Measurements from ENCODE around the gene KAT2A.

Gene KAT2A

DNA sequence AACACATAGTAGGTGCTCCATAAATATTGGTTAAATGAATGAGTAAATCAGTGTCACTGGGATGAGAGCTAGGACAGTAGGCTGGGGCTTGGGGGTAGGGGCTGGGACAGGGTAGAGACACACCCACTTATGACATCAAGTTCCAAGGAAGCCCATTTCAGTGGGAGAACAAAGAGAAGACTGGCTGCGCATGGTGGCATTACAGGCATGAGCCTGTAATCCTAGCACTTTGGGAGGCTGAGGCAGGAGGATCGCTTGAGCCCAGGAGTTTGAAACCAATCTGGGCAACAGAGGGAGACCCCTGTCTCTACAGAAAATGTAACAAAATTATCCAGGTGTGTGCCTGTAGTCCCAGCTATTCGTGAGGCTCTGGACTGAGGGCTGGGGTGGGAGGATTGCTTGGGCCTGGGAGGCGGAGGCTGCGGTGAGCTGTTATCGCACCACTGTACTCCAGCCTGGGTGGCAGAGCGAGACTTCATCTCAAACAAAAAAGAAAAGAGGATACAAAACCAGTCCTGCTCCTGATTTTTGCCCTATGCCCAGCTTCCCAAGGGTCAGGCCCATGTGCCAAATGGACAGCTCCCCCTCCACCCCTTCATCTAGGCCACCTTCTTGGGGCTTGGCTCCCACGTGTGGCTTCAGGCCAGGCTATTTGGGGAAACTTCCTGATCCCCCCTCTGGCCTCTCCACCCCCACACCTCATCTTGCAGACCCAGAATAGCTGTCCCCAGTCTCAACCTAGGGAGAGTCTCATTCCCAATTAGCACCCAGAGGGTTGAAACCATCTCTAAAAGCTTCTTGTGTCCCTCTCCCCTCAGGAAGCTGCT lies 30.0 kb downstream of the KAT2A start:
- DNase-seq: no peak

DNA sequence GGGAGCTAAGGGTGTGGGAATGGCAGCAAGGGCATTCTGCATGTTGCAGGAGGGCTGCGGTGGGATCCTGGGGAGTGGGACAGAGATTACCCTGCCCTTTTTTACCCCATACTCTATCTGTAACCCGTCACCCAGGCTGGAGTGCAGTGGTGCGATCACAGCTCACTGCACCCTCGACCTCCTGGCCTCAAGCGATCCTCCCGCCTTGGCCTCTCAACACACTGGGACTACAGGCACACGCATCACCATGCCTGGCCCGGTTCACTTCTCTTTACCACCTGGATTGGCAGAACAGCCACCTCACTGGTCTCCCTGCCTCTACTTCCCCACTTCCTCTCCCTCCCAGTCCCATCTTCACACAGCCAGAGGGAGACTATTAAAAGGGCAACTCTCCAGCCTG lies 32.4 kb downstream of the KAT2A start:
- no peak for DNase-seq

DNA sequence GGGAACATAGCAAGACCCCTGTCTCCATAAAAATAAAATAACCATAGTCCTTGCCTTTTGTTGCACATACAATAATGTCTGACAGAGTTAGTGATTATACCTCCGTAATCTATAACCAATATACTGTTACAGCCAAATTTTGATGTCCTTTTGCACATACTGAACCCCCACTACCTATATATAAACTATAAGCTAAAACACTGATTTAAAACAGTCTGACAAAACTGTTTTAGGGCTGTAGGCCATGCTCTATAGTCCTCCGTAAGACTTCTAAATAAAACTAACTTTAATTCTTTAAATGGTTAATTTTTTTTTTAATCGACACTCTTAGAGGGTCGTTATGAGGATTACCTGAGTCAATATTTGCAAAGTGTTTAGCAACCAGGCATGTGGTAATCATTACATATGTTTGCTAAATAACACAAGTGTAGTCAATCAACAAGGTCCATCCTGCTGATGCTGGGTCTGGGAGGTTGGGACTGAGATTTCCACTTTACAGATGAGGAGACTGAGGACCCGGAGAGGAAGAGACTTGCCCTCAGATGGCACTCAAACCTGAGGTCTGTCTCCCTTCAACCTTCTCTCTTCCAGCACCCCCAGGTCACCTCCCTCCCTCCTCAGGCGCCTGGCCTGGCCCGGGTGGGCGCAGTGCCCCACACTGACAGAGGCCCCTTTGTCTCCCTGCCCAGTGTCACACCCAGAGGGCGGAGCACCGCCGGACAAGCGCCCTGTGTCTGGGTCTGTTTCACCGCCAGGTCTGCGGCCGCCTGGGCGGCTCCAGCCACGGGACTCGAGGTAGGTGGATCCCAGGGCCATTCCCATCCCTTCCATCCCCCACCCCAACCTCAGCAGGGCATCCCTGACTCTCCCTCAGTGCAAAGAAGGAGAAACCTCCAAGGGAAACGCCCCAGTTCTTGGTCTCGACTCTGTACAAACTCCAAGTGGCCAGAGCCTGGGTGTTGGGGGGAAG lies 33.1 kb downstream of the KAT2A start:
- DNase-seq: no peak

DNA sequence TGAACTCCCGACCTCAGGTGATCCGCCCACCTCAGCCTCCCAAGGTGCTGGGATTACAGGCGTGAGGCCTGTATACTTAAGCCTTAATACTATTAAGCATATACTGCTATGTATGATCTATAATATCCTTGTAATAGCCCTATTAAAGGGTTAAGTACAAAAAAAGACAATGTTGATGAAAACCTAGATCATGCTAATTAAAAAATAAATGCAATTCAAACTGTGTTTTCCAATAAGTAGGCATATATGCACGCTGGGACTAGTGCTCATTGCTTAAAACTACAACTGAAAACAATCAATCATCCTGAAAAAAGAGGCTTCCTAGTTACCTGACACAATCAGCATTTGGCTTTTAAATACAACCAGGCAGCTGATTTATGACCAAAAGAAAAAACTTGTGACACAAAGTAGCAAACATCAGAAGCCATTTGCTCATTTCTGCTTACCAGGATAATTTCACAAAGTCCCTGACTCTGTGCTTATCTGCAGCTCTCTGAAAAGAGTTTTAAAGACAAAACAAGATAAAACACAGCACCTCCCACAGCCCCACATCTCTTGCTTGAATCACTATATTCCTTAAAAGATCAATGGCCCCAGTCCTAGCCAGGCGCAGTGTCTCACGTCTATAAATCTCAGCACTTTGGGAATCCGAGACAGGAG lies 34.0 kb downstream of the KAT2A start:
- no peak for DNase-seq

DNA sequence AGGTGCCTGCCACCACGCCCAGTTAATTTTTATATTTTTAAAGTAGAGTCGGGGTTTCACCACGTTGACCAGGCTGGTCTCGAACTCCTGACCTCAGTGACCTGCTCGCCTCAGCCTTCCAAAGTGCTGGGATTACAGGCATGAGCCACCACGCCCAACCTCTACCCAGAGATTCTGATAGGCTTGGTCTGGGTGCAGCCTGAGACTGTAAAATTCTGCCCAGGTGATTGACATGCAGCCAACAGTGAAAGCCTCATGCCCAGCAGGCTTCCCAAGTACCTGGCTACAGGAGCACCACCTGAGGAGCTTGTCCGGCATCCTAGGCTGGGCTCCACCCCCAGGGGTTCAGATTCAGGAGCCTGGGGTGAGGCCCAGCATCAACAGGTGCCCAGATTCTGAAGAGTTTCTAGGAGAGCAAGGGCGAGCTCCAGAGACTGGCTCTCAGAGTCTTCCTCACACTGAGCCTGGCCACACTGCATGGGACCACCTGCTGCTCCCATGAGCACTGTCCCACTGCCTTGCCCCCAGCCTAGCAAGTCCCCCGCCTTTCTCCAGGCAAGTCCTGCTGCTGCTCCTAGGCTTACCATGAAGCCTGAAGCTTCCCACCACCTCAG lies 39.5 kb downstream of the KAT2A start:
- DNase-seq: no peak

DNA sequence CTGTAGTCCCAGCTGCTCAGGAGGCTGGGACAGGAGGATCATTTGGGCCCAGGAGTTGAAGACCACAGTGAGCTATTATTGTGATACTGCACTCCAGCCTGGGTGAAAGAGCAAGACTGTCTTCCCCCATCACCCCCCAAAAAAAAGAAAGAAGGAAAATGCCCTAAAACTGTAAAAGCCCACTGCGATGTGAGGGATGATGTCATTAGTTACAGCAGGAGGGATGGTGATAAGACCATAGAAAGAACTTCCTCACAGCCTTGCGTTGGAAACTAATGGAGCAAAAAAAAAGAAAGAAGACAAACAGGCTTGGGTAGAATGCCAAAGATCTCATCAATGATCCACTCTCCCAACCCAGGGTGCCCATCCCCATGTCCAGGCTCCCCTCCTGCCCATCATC lies 41.6 kb downstream of the KAT2A start:
- DNase-seq: no peak

DNA sequence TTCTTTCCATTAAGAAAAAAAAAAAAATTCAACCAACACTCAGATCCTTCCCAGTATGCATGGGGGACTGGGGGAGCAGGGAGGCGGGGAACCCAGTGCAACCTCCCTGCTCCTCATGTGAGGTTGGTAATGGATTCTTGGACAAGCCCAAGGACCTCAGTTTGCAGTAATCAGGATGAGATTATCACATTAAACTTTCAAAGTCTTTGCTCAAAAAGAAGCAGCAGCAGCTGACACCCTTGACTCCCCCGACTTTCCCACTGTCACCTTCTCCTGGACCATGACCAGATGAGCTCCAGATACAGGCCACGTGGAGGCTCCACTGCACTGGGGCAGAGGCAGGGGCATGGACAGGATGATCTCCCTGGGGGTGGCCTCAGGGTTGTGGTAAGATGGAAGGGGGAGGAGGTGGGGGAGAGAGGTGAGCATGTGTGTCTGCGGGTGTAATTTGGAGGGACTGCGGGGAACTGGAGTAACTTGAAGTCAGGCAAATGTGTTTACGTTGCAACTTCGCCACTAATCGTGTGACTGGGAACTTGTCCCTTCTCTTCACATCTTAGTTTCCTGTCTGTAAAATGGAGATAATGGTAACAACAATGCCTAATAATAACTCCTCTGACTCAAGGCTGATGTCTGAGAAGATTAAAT lies 42.6 kb downstream of the KAT2A start:
- no peak for DNase-seq

DNA sequence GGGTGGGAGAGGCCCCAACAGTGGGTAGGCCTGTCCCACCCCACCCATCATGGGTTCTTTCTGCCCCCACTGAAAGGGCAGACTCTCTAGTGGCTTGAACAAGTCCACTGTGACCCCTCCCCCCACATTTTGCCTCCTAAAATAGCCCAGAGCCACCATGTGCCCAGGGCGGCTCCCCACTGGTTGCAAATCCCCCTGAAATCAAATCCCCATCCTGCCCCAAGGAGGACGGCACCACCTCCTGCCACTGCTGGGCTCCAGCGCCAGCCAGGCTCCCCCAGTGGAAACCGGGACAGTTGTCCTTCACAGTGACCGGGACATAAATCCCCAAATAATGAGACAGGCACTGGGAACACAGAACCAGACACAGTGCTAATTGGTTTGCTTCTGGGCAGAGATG lies 43.4 kb downstream of the KAT2A start:
- no peak for DNase-seq

DNA sequence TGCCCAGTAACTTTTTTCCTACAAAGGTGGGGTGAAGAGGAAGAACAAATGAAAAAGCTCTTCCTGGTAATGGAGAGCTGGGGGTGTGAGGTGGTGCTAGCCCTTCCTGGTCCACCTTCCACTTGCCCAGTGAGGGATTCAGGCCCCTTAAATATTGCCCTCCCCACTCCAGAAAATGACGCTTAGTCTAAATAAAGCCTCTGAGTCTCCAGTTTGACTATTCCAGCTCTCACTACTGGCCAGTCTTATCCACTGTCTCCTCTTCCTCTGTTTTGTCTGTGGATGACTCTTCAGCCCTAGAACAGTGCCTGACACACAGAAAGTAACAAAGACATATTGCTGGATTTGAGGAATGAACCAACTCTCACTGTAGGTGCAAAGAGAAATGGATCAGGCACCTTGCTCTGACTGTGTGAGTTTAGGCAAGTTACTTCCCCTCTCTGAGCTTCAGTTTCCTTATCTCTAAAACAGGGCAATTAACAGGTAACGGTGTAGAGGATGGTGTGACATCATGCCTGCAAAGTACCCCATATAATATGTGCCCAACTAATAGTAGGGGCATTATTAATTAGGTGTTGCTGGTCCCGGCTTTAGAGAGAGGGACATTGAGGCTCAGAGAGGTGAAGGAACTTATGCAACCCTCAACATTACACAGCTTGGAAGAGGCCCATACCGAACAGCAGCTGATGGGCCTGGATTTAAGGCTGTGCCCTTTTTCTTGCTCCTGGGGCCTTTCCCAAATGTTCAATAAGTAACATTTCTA lies 44.2 kb downstream of the KAT2A start:
- DNase-seq: no peak

DNA sequence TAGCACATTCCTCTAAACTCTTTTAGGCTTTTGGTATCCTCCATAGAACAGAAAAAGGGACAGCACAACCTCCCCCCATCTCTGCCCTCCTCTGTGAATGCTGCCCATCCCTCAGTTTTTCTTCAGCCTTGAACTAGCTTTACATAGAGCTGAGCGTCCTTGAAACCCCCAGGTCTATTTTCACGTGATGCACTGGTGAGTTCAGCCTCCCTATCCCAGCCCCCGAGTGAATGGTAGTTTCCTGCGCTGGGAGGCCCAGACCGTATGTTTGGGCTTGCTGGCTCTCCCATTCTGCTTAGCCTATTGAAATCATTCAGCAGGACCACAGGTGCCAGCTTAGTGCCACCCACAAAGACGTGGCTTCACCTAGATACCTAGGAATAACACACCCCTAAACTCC lies 45.4 kb downstream of the KAT2A start:
- no peak for DNase-seq

DNA sequence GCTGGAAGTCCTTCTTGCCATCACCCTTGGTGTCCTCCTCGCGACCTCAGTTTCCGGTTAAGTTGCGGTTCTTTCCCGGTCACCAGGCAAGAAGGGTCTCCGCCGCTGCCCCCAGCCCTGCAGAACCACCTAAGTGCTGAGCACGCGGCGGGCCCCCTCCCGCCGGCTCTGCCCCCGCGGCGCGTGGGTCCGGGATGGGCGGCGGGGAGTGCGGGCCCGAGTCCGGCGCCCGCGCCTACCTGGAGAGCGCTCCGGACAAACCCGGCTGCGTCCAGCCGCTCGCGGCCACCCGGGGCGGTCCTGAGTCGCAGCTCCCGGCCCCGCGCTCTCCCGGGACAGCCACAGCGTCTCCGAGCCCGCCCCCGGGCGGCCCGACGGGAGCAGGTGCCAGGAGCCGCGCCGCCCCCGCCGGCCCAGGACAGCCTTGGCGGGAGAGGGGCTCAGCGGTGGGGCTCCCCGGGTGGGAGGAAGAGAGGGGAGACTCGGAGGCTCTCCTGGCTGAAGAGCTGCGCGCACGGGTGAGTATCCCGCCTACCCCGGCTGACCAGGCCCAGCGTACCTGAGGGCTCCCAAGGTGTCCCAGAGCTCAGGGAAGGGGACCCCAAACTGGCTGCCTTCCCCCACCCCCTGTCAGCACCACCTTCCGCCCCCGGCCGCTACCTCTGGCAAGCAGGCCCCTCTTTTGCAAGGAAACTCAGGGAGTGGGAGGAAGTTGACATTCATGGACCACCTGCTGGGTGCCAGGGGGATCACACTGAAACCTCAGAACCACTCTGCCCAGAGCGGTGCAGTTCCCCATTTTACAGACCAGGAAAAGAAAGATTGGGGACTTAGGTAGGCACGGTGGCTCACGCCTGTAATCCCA lies 48.6 kb downstream of the KAT2A start:
- DNase-seq: no peak

DNA sequence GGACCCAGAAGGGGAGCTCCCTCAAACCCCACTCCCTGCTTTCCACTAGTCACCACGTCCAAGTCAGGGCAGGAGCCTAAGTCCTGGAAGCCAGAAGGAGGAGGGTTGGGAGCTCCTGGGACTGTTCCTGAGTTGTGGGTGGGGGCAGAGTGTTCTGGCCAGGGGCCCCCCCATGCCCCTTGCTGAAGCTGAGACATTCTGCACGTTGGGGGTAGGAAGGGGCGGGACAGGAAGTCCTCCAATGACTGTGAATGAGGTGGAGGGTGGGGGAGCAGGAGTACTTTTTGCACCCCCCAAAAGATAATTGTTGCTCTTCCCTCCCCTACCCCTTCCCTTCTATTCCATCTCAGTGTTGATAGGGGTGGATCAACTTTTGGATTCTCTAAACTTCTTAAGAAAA lies 49.4 kb downstream of the KAT2A start:
- no peak for DNase-seq

DNA sequence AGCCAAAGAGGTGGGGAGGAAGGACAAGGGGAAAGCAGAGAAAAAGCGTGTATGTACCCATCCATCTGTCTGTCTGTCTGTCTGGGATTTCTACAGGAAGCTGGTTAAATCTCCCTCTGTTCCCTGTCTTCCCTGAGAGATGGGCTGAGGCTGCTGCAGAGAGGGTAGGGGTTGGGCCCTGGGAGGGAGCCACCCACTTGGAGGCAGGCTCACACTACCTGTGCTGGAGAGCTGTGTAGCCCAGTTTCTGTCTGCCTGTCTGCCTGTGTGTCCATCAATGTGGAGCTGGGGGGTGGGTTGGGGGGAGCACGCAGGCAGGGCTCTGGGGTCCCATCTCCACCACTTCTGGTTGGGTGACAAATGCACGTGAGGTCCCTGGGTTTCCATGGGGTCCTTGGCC lies 52.2 kb downstream of the KAT2A start:
- DNase-seq: no peak

DNA sequence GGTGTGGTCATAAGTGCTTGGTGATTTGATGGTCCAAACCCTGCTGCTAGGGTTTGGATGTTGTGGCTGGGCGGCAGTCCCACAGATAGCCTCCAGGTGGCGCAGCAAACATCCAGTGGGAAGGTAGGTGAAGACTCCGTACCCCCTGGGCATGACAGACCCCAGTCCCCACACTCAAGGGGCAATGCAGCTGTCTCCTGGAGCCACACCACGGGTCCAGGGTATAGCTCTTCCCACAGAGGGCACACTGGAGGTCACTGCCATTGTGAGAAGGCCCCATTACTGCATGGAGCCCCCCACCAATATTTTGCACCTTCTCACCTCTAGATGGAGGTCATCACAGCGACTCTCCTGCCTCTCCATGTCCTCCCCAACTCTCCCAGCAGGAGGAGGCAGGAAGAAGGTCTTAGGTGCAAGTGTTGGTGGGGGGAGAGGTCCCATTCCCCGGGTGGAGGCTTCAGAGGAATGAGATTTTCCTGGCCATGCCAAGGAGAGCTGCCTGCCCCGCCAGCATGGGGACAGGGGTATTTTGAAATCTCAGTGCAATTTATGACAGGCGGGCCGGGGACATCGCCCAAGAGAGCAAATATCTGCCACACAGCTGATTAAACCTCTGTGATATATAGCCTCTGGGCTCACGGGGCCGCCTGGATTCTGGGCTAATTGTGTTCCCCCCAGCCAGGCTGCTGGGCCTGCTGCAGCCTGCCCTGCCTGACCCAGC lies 53.6 kb downstream of the KAT2A start:
- DNase-seq: peak; percentile 24

DNA sequence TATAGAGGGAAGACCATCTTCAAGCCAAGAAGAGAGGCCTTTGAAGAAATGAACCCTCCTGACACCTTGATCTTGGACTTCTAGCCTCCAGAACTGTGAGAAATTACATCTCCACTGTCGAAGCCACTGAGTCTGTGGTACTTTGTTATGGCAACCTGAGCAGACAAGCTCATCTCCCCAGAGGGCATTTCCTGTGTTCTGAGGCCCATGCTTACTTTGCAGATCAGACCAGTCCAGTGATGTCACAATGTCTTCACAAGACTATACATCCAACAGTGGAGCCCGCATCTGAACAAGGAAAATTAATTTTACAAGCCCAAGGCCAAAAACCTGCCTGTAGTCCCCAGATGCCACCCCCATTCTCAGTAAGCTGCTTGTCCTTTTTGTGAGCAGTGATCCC lies 56.0 kb downstream of the KAT2A start:
- no peak for DNase-seq

Data from fibroblast of skin of right quadriceps (primary cell).